Measurements from ENCODE around the gene EMCN. TPM values are rescaled to one million over a fixed set of nuclear protein-coding genes. Genes with fewer than 3 reads are reported as not detected.

The EMCN gene
- not detected in 2 replicates for polyA plus RNA-seq (2011; rRNA removed)
- not detected in 2 replicates for polyA plus RNA-seq (2012; cell fraction: cytosol; rRNA removed)
- polyA plus RNA-seq (2012; cell fraction: nucleus; rRNA removed) = not detected in 2 replicates
- not detected in 3 replicates for polyA plus RNA-seq (2017; fragmentation: RNase III; extraction: RNeasy Plus Mini Kit Qiagen cat#74134 plus additional on column Dnase treatment)
- not detected in 2 replicates for polyA minus RNA-seq (2011; rRNA and poly(A)+ RNA removed)

GRCh38 chr4:100517864-100518341 lies at the start of gene EMCN:
EMCN (minus strand) TSS chr4:100518022; CDS start chr4:100517914, 108 bp downstream.
- WGBS (ENCODE audit: missing lambda C conversion rate) = 44% methylated on average over 3 of the region's 3 CpGs
- TF ChIP-seq FOSB (CRISPR knock-in tag; IDR thresholded peaks at IDR 0.05) (no peak), USF2 (IDR thresholded peaks at IDR 0.05) (no peak), TFCP2L1 (CRISPR knock-in tag; IDR thresholded peaks at IDR 0.05) (no peak), NR3C1 (IDR thresholded peaks at IDR 0.05) (no peak), BHLHE40 (IDR thresholded peaks at IDR 0.05; ENCODE audit: low read depth, low read length) (no peak), EHMT2 (IDR thresholded peaks at IDR 0.05; ENCODE audit: low read depth) (no peak), NPAS2 (CRISPR knock-in tag; IDR thresholded peaks at IDR 0.05; ENCODE audit: borderline replicate concordance) (no peak), HOXA7 (CRISPR knock-in tag; IDR thresholded peaks at IDR 0.05) (no peak), CTCF (IDR thresholded peaks at IDR 0.05) (no peak), E2F6 (IDR thresholded peaks at IDR 0.05; ENCODE audit: borderline replicate concordance, low read depth) (no peak), ZNF302 (CRISPR knock-in tag; IDR thresholded peaks at IDR 0.05) (no peak), TP53 (CRISPR knock-in tag; IDR thresholded peaks at IDR 0.05) (no peak), ZSCAN20 (CRISPR knock-in tag; IDR thresholded peaks at IDR 0.05) (no peak), HEYL (CRISPR knock-in tag; IDR thresholded peaks at IDR 0.05) (no peak), HMGXB4 (CRISPR knock-in tag; IDR thresholded peaks at IDR 0.05; ENCODE audit: borderline replicate concordance) (no peak), HOXB5 (CRISPR knock-in tag; IDR thresholded peaks at IDR 0.05) (no peak), CHD2 (IDR thresholded peaks at IDR 0.05; ENCODE audit: low read length, partially characterized antibody) (no peak), RARB (CRISPR knock-in tag; IDR thresholded peaks at IDR 0.05) (no peak), MAFK (IDR thresholded peaks at IDR 0.05; ENCODE audit: partially characterized antibody) (no peak), CBX8 (IDR thresholded peaks at IDR 0.05) (no peak)
- Histone ChIP-seq H3K9me3 (no peaks in the 10 kb centered on the region), H3K4me1 (no peaks in the 10 kb centered on the region), H3K4me2 (no peak within 1 kb of the TSS), H3K4me3 (no peak within 1 kb of the TSS), H3K27ac (no peak within 1 kb of the TSS)
- FAIRE-seq (no peak), ATAC-seq (no peak), DNase-seq (ENCODE audit: low read depth in 1 of 2, low spot score in 1 of 2) (no peak)
- ChIA-PET CTCF (no interaction called here), POLR2A (no interaction called here)

GRCh38 chr4:100566396-100566795 lies 48.6 kb upstream of the EMCN start:
- ChIA-PET POLR2A (no interaction called here), CTCF (no interaction called here)
- Histone ChIP-seq H3K4me1 (no peaks in the 10 kb centered on the region), H3K9me3 (no peaks in the 10 kb centered on the region), H3K4me2 (no peak overlapping the region), H3K4me3 (no peak overlapping the region), H3K27ac (no peak overlapping the region)
- TF ChIP-seq ELK1 (IDR thresholded peaks at IDR 0.05; ENCODE audit: low read depth, low read length) (no peak), CEBPB (IDR thresholded peaks at IDR 0.05) (no peak), HOXB5 (CRISPR knock-in tag; IDR thresholded peaks at IDR 0.05) (no peak), HDAC2 (IDR thresholded peaks at IDR 0.05) (no peak), ZFP36 (IDR thresholded peaks at IDR 0.05; ENCODE audit: borderline replicate concordance, partially characterized antibody) (no peak), MYC (IDR thresholded peaks at IDR 0.05; ENCODE audit: borderline replicate concordance, low read length) (no peak), NPAS2 (CRISPR knock-in tag; IDR thresholded peaks at IDR 0.05; ENCODE audit: borderline replicate concordance) (no peak), TP53 (CRISPR knock-in tag; IDR thresholded peaks at IDR 0.05) (no peak)
- ATAC-seq (no peak), DNase-seq (ENCODE audit: low read depth in 1 of 2, low spot score in 1 of 2) (no peak), FAIRE-seq (no peak)
- WGBS (ENCODE audit: missing lambda C conversion rate) = 47% methylated on average over 3 of the region's 3 CpGs

All from A549 (cell line).